Transverse colon (tissue), 4 donors: Measurements from ENCODE around the gene CCDC88C. TPM values are rescaled to one million over a fixed set of nuclear protein-coding genes. Genes with fewer than 3 reads are reported as not detected.

ENCODE experiments used
- DNase-seq: peaks from one replicate; pipeline ENCODE4 v3.0.0-alpha.2; 2019
- H3K27ac ChIP-seq, 4 donors: fragments of 200-600 bp; sonication (generic); 2 replicates each; pipeline ENCODE4 v1.5.1; 2016 to 2018; ENCODE audit warnings: inconsistent platforms in 4 of 4
- H3K27me3 ChIP-seq: fragments of 200-600 bp; sonication (generic); 2 replicates; pipeline ENCODE4 v1.5.1; 2017; ENCODE audit warnings: inconsistent platforms
- H3K36me3 ChIP-seq, 4 donors: fragments of 200-600 bp; sonication (generic); 2 replicates each; pipeline ENCODE4 v1.5.1; 2017 to 2019; ENCODE audit warnings: inconsistent platforms in 4 of 4
- H3K4me1 ChIP-seq, 4 donors: fragments of 200-600 bp; sonication (generic); 2 replicates each; pipeline ENCODE4 v1.5.1; 2017 to 2020; ENCODE audit warnings: inconsistent platforms in 4 of 4
- H3K4me3 ChIP-seq, 4 donors: fragments of 200-600 bp; sonication (generic); 1 replicate in 1 of 4; 2 replicates in 3 of 4; pipeline versions ENCODE4 v1.5.1 to v1.6.1; 2017 to 2019; ENCODE audit warnings: inconsistent platforms in 4 of 4
- H3K9me3 ChIP-seq, 2 donors: fragments of 200-600 bp; sonication (generic); 2 replicates each; pipeline ENCODE4 v1.5.1; 2017 to 2019; ENCODE audit warnings: inconsistent platforms in 2 of 2
- CTCF ChIP-seq, 5 experiments: fragments of 200-600 bp in 3 of 5; fragments of 450-650 bp in 2 of 5; sonication (generic) in 3 of 5; IDR thresholded peaks; 1 replicate in 2 of 5; 2 replicates in 3 of 5; pipeline ENCODE4 v1.5.1; 2016 to 2017; ENCODE audit warnings: antibody characterized with exemption in 5 of 5, inconsistent platforms in 3 of 5, mild to moderate bottlenecking in 2 of 5, moderate library complexity in 1 of 5
- EP300 ChIP-seq: sonication (generic); formaldehyde crosslinking; IDR thresholded peaks from one replicate; pipeline ENCODE4 v1.6.1; 2017; ENCODE audit warnings: antibody characterized with exemption, low read depth
- POLR2A ChIP-seq: fragments of 450-650 bp; IDR thresholded peaks from one replicate; pipeline ENCODE4 v1.6.1; 2016; ENCODE audit warnings: antibody characterized with exemption, mild to moderate bottlenecking, moderate library complexity
- POLR2AphosphoS5 ChIP-seq, 3 donors: sonication (generic); formaldehyde crosslinking; IDR thresholded peaks; one replicate each; pipeline ENCODE4 v1.6.1; 2016; ENCODE audit warnings: antibody characterized with exemption in 3 of 3
- whole genome bisulfite sequencing, 2 donors: methylation state at CpG; one replicate each; pipeline ENCODE4 v1.1.5; 2018; ENCODE audit warnings: low coverage in 1 of 2; 5-methylcytosine and 5-hydroxymethylcytosine counted together
- in situ Hi-C, 4 donors: fragments of 200-750 bp; cut with MboI; loops; one replicate each; pipeline versions ENCODE4 v1.15.0 to v1.15.1; 2017; ENCODE audit warnings: low sequenced_read_pairs in 3 of 4, low pct_ligation_motif_present in 1 of 4, low pct_unique_long_range_greater_than_20kb in 1 of 4
- intact Hi-C: fragments of 100-400 bp; cut with DNase I; formaldehyde crosslinking; loops from one replicate; pipeline ENCODE4 v1.15.1; 2023; ENCODE audit warnings: low total_unique reads
- total RNA-seq, 4 donors: library from RNA; depleted of rRNA; stranded (reverse); fragments of >200 nt; gene quantifications; one replicate each; pipeline ENCODE4 v1.1.0, GENCODE V29; 2016

The CCDC88C gene
- total RNA-seq, 4 donors from 2014 or later, result 29.5 to 171 (median 60.3) TPM

- Histone ChIP-seq H3K36me3 (no peaks in the 10 kb centered on the region), H3K27ac (peak overlapping the region in 1 of 4 donors; percentile 69), H3K4me3 (no peak overlapping the region), H3K27me3 (no peaks in the 10 kb centered on the region), H3K9me3 (no peaks in the 10 kb centered on the region), H3K4me1 (peaks cover 15 to 28% (median 19%) of the 10 kb centered on the region in 4 donors)
- 56 to 90% methylated on average over 2 to 6 of the region's 6 CpGs for WGBS, 2 donors
- in situ Hi-C loops, result loop anchor here (5.0 to 25.0 kb wide), 2 partner anchors 96 to 106 kb away; partner anchors contain the start of gene CCDC88C (in 1 of the 4)
- DNase-seq, result peak; percentile 67
- intact Hi-C loops, result no loop called here
- TF ChIP-seq POLR2AphosphoS5 (IDR thresholded peaks at IDR 0.05), result no peak
- no peak for TF ChIP-seq EP300
Observed at GRCh38 chr14:91315844-91316267, 101.8 kb downstream of the CCDC88C start.

GRCh38 chr14:91313852-91314251, 103.8 kb downstream of the CCDC88C start:
- WGBS, 2 donors, result 93 to 94% methylated on average over 6 to 14 of the region's 14 CpGs
- H3K27me3 ChIP-seq, result no peaks in the 10 kb centered on the region
- no peak overlapping the region for H3K27ac ChIP-seq
- intact Hi-C loops (no loop called here), in situ Hi-C loops (loop anchor here in 1 of 4 donors (25.0 kb wide), 1 partner anchor 98 kb away; the partner anchor contains the start of gene CCDC88C)
- DNase-seq, result no peak
- H3K36me3 ChIP-seq, result no peaks in the 10 kb centered on the region
- no peaks in the 10 kb centered on the region for H3K9me3 ChIP-seq
- H3K4me1 ChIP-seq, result peaks cover 15 to 28% (median 19%) of the 10 kb centered on the region in 4 donors
- H3K4me3 ChIP-seq, result no peak overlapping the region
- TF ChIP-seq EP300 (no peak), POLR2AphosphoS5 (IDR thresholded peaks at IDR 0.05) (no peak), CTCF (IDR thresholded peaks at IDR 0.05) (no peak), POLR2A (no peak)

GRCh38 chr14:91313154-91313850, 104.3 kb downstream of the CCDC88C start:
- H3K36me3 ChIP-seq, result no peaks in the 10 kb centered on the region

GRCh38 chr14:91311284-91311662, 106.3 kb downstream of the CCDC88C start:
- no peaks in the 10 kb centered on the region for H3K9me3 ChIP-seq
- in situ Hi-C loops (loop anchor here in 1 of 4 donors (25.0 kb wide), 1 partner anchor 101 kb away; the partner anchor contains the start of gene CCDC88C), intact Hi-C loops (no loop called here)
- H3K4me1 ChIP-seq, result peaks cover 0 to 9% (median 4%) of the 10 kb centered on the region in 4 donors
- H3K36me3 ChIP-seq, result no peaks in the 10 kb centered on the region
- no peak overlapping the region for H3K4me3 ChIP-seq
- WGBS, 2 donors, result 58% methylated on average over 5 of the region's 5 CpGs; no CpG with 5 or more reads in 1 of the 2 donors
- H3K27me3 ChIP-seq, result no peaks in the 10 kb centered on the region
- DNase-seq, result peak; percentile 55
- H3K27ac ChIP-seq, result peak overlapping the region in 1 of 4 donors; percentile 15
- TF ChIP-seq POLR2A (no peak), CTCF (IDR thresholded peaks at IDR 0.05) (no peak), EP300 (no peak), POLR2AphosphoS5 (IDR thresholded peaks at IDR 0.05) (no peak)

More at GRCh38 chr14:91313154-91313850, 104.3 kb downstream of the CCDC88C start:
- Histone ChIP-seq H3K27me3 (no peaks in the 10 kb centered on the region), H3K9me3 (no peaks in the 10 kb centered on the region), H3K4me3 (no peak overlapping the region), H3K27ac (no peak overlapping the region), H3K4me1 (peaks cover 15 to 28% (median 19%) of the 10 kb centered on the region in 4 donors)
- intact Hi-C loops, result no loop called here
- in situ Hi-C loops, result loop anchor here in 1 of 4 donors (25.0 kb wide), 1 partner anchor 99 kb away; the partner anchor contains the start of gene CCDC88C
- 95 to 96% methylated on average over 8 to 34 of the region's 34 CpGs for WGBS, 2 donors
- TF ChIP-seq POLR2A (no peak), CTCF (IDR thresholded peaks at IDR 0.05) (no peak)
- DNase-seq, result no peak
